ENCODE data around the gene EIF4ENIF1. TPM values are rescaled to one million over a fixed set of nuclear protein-coding genes. Genes with fewer than 3 reads are reported as not detected.

EIF4ENIF1 gene
- total and polyA plus RNA-seq, 9 of the 15 experiments (the other 6 are each of a cell fraction or from before 2014, with no cell fraction given) = 2.5 to 24.9 (median 15.8) TPM

DNA sequence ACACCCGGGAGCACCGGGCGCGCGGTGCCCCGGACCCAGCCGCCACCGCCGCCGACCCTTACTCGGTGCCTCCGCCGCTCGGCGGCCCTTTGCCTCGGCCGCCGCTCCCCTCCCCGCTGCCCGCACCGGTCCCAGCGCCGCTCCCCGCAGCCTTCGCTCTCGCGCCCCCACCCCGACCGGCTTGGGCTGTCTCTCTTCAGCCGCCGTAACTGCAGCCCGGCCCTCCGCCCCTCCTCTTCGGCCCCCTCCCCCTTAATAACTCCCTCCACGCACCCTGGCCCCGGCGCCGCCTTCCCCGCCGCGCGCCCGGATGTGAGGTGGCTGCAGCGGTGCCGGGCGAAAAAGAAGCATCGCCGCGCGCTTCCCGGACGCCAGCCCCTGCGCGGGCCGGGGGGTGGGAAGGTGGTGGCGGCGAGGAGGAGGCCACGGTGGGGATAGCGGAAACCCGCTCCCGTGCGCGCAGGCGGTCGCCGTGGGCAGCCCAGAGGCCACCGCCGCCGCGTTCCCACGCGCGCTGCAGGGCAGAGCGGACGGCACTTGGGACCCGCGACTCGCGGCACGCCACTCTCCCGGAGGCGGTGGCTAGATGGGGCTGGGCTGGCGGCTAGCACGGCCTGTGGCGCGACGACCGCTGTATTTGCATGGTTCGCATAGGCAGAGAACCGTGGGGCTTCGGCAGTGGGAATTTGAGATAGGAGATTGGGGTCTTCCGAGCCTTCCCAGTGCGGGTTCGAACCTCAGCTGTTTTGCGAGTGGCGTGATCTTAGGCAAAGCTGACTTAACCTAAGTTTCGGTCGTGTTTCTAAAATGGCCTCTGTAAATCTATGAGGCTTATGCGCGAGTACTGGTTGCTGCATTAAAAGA, at the start of gene EIF4ENIF1 (continued):
- TF ChIP-seq, protein P1, sequence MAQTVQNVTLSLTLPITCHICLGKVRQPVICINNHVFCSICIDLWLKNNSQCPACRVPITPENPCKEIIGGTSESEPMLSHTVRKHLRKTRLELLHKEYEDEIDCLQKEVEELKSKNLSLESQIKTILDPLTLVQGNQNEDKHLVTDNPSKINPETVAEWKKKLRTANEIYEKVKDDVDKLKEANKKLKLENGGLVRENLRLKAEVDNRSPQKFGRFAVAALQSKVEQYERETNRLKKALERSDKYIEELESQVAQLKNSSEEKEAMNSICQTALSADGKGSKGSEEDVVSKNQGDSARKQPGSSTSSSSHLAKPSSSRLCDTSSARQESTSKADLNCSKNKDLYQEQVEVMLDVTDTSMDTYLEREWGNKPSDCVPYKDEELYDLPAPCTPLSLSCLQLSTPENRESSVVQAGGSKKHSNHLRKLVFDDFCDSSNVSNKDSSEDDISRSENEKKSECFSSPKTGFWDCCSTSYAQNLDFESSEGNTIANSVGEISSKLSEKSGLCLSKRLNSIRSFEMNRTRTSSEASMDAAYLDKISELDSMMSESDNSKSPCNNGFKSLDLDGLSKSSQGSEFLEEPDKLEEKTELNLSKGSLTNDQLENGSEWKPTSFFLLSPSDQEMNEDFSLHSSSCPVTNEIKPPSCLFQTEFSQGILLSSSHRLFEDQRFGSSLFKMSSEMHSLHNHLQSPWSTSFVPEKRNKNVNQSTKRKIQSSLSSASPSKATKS (CRISPR knock-in tag; IDR thresholded peaks at IDR 0.05) = no peak
- TF ChIP-seq HDAC6 (IDR thresholded peaks at IDR 0.05; ENCODE audit: low read depth, low read length) (no peak), CBX5 (IDR thresholded peaks at IDR 0.05; ENCODE audit: borderline replicate concordance, low read depth) (no peak), CEBPG (CRISPR knock-in tag; IDR thresholded peaks at IDR 0.05) (no peak), CEBPG (tag; conservative IDR thresholded peaks at IDR 0.05 in 1 of 2, IDR thresholded peaks at IDR 0.05 in 1 of 2) (no peak), FOXA3 (CRISPR knock-in tag; conservative IDR thresholded peaks at IDR 0.05 in 1 of 2, IDR thresholded peaks at IDR 0.05 in 1 of 2) (no peak), ZNF696 (CRISPR knock-in tag; conservative IDR thresholded peaks at IDR 0.05) (no peak), POLR2AphosphoS5 (IDR thresholded peaks at IDR 0.05; ENCODE audit: control insufficient read depth, insufficient read depth, low read depth, low read length) (peak; percentile 43; the same call in 1 of the 2 replicates), NFYB (IDR thresholded peaks at IDR 0.05; ENCODE audit: extremely low read depth, insufficient read length) (no peak), SMAD3 (CRISPR knock-in tag; conservative IDR thresholded peaks at IDR 0.05) (no peak), ZZZ3 (IDR thresholded peaks at IDR 0.05) (no peak), MYC (IDR thresholded peaks at IDR 0.05; ENCODE audit: low read depth, low read length) (0 out of 2 replicates have a peak, but pooled peaks have one; percentile 12), MYC (CRISPR knock-in tag; IDR thresholded peaks at IDR 0.05; ENCODE audit: borderline replicate concordance, low read depth) (no peak), SNIP1 (IDR thresholded peaks at IDR 0.05; ENCODE audit: low read depth) (no peak), OTX1 (CRISPR knock-in tag; IDR thresholded peaks at IDR 0.05) (no peak), BRF1 (IDR thresholded peaks at IDR 0.05; ENCODE audit: borderline replicate concordance, extremely low read depth, insufficient read length) (no peak), NFXL1 (CRISPR knock-in tag; IDR thresholded peaks at IDR 0.05) (no peak)
- TF ChIP-seq, protein P2, sequence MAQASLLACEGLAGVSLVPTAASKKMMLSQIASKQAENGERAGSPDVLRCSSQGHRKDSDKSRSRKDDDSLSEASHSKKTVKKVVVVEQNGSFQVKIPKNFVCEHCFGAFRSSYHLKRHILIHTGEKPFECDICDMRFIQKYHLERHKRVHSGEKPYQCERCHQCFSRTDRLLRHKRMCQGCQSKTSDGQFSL (CRISPR knock-in tag; IDR thresholded peaks at IDR 0.05) = no peak
- TF ChIP-seq, protein P2 (tag; IDR thresholded peaks at IDR 0.05) = no peak
- TF ChIP-seq, protein P3, sequence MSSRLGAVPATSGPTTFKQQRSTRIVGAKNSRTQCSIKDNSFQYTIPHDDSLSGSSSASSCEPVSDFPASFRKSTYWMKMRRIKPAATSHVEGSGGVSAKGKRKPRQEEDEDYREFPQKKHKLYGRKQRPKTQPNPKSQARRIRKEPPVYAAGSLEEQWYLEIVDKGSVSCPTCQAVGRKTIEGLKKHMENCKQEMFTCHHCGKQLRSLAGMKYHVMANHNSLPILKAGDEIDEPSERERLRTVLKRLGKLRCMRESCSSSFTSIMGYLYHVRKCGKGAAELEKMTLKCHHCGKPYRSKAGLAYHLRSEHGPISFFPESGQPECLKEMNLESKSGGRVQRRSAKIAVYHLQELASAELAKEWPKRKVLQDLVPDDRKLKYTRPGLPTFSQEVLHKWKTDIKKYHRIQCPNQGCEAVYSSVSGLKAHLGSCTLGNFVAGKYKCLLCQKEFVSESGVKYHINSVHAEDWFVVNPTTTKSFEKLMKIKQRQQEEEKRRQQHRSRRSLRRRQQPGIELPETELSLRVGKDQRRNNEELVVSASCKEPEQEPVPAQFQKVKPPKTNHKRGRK (tag; IDR thresholded peaks at IDR 0.05) = no peak
- TF ChIP-seq, protein P4, sequence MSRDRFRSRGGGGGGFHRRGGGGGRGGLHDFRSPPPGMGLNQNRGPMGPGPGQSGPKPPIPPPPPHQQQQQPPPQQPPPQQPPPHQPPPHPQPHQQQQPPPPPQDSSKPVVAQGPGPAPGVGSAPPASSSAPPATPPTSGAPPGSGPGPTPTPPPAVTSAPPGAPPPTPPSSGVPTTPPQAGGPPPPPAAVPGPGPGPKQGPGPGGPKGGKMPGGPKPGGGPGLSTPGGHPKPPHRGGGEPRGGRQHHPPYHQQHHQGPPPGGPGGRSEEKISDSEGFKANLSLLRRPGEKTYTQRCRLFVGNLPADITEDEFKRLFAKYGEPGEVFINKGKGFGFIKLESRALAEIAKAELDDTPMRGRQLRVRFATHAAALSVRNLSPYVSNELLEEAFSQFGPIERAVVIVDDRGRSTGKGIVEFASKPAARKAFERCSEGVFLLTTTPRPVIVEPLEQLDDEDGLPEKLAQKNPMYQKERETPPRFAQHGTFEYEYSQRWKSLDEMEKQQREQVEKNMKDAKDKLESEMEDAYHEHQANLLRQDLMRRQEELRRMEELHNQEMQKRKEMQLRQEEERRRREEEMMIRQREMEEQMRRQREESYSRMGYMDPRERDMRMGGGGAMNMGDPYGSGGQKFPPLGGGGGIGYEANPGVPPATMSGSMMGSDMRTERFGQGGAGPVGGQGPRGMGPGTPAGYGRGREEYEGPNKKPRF (IDR thresholded peaks at IDR 0.05; ENCODE audit: low read depth, low read length) = no peak
